GM19397 (cell line): ENCODE data around the gene TOPAZ1.

ENCODE experiments used
- ATAC-seq: cut with Tn5 transposase; IDR thresholded peaks from one replicate; pipeline ENCODE4 v1.9.1; 2021; ENCODE audit warnings: mild to moderate bottlenecking, moderate library complexity; ENCODE audit not compliant: unreplicated experiment

TOPAZ1 gene

DNA sequence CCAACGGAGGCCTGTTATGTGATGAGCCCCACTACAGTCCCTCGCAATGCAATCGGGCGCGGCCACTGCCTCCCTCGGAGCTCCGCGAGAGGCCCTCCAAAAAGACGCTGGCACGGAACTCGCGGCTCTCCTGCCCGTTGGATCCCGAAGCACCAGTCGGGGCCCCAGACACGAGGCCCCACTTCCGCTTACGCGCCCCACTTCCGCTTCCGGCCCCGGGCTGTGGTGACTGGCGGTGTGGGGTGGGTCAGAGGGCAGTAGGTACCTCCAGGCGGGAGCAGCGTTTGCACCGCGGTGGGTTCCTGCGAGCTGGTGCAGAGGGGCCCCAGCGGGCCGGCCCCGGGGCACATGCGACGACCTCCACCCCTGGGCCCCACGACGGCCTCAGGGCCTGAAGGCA is at the start of gene TOPAZ1:
Gene TOPAZ1 (plus strand): TSS at position 181 of the 400 bp plus-strand sequence. CDS start 168 bp downstream, at position 349.
- ATAC-seq: no peak

DNA sequence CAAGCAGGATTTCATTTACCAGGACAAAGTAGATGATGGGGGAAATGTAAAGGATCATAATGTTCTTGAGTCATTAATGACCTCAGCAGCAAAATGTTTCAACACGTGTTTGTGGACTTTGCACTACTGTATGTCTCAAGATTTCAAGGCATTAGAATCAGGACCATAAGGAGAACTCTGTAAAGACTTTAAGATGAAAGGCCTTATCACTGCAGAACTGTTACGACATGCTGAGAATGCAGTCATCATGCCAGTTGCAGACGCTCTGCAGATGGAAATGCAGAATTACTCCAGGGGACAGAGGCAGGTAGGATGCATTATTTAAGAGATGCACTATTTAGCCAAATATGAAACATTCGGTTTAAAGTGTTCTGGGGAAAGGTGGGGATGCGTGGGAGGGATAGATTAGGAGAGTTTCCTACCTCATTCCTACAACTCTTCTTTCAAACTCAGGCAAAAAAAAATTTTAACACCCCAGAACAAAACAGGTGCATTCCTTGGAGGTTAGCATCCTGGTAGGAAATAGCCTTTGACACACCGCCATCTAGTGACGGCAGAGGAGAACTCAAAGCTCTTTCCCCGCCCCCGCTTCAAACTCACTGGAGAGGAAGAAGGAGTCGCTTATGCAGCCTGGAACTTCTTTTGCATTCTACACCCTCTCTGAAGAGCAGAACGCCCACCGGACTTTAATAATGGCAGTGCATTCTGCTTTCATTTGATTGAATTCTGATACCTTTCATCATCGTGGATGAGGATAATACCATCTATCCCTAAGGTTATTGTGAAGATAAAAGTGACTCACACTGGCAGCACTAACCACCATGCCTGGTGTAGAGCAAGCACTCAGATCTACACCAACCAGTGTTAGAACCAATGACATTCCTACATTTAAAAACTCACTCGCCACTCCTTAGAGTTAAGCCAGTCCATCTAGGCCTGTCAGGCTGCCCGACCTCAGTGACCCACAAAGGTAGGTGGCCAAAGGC is 43.1 kb upstream of the TOPAZ1 start:
- no peak for ATAC-seq

DNA sequence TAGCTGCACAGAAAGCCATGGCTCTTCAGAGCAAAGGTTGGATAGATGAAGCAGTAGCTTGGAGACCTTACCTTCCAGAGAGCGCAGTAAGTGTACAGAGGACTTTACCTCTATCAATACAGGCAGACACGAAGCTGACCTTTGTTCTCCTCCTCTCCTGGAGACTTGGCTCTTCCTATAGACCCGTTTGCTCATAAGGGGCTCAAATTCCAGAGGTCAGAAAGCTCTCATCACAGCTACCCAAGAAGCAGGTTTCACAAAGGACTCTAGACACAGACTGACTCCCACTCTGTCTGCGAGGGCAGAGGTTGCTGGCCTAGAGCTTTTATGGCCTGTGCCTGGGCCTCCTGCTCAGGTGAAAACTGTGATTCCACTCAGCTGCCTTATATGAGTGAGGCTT is 35.4 kb upstream of the TOPAZ1 start:
- no peak for ATAC-seq

DNA sequence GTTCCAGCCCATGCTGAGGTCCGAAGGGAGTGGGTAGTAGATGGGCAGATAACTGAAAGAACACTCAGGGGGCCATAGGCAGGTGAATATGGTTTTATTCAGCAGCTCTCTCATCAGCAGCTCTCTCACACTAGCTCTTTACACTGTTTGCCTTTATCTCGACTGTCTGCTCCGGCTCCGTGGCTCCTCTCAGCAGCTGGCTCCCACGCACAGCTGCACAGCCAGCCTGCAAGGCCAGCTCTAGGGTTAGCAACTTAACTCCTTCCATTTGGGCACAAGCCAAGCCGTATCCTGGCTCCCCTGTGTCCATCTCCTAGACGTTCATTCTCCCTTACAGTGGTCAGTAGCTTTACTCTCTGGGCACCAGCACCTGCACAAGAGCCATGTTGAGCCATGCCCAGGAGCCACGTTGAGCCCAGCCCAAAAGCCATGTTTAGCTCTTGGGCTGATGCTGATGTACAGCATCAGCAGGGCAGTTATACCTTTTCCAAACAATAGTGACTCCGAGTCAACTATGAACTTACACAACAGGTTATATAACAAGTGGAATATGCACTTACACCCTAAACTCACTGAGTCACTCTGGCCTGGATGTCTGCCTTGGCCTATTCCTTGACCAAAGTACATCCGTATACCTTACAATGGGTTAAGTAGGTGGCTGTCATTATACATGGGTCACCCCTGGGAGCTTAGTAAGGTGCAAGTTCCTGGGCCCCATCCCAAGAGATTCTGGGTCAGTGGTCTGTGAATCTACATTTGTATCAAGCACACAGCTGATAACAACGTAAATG is 34.6 kb upstream of the TOPAZ1 start:
- ATAC-seq: no peak

DNA sequence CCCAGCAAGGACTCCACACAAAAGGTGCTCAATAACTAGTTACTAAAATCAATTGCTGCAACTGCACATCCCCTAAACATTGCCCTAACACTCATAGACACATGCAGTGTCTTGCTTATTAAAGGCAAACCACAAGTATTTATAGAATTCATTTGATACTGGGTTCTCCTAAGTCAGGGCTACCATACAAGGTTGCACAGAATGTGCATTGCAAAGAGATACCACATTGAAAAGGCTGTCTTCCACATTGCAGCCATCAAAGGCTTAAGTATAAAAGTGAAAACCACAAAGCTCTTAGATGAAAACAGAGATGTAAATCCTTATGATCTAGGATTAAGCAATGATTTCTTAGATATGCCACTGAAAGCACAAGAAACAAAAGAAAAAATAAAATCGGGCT is 33.6 kb upstream of the TOPAZ1 start:
- no peak for ATAC-seq

DNA sequence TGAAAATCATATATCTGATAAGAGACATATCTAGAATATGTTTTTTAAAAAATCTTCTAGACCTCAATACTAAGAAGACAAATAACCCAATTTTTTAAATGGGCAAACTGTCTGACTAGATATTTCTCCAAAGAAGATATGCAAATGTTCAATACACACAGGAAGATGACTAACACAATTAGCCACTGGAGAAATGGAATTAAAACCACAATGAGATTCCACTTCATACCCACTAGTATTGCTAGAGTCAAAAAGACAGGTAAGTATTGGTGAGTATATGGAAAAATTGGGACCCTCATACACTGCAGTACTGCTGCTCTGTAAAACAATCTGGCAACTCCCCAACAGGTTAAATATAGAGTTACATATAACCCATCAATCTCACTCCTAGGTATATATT is 33.1 kb upstream of the TOPAZ1 start:
- no peak for ATAC-seq

DNA sequence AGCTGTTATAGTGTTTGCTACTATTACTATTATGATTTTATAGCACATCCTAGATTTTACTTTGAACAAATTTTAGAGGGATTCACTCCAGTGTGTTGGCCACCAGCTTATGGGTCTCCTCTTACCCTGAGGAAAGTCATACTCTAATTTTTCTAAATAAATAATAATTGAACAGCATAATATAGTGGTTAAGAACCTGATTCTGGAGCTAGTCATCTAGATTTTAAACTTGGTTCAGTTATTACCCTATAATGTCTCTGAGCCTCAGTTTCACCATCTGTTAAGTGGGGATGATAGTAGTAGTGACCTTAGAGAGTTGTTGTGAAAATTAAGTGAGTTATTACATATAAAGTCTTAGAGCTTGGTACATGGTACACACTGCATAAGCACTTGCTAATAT is 30.7 kb upstream of the TOPAZ1 start:
- no peak for ATAC-seq

DNA sequence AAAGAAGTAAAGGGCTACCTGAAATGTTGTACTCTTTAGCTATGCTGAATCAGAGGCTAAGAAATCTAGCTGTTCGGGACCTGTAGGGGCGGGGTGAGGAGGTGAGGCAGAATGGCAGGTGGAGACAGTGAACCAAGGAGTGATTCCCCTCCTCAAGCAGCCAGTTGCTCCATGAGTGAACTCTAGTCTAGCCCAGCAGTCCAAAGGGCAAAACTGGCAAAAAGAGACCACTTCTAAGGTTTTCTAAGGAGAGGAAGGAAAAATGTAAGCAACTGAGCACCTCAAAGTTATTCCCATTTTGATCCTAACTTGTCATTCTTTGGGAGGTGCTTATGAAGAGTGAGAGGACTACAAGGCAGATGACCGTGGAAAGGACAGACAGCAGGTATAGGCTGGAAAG is 19.3 kb upstream of the TOPAZ1 start:
- no peak for ATAC-seq

DNA sequence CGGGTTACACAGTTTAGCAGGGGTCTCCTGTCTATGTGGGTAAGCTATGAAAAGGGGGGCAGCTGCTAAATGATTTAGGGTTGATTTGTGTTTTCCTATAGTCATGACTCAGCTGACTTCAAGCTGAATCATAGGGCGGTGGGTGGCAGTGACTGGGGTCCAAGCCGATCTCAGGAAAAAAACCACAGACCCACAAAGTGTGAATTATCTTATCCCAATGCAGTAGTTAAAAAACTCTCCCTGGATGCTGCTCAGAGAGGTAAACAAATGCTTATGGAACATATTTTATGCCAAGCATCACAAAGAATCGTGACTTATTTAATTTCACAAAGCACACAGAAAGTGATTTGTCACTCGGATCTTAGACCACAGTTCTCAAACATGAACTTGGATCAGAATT is 18.4 kb upstream of the TOPAZ1 start:
- no peak for ATAC-seq

DNA sequence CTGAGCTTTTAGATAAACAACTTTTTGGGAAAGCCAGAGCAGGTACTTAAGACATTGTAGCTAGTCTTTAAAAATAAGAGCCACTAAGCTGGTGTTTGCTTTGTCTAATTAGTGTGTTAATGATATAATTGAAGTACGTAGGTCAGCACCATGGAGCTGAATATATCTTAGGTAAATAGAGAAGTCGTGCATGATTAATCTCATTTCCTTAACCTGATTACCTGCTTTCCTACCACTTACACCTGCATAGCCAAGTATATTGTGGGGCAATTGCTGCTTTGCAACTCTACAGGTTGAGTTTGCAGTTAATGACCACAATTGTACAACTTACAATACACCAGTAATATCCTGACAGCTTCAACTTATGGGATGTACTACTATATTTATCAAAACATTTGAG is 17.6 kb upstream of the TOPAZ1 start:
- ATAC-seq: no peak

DNA sequence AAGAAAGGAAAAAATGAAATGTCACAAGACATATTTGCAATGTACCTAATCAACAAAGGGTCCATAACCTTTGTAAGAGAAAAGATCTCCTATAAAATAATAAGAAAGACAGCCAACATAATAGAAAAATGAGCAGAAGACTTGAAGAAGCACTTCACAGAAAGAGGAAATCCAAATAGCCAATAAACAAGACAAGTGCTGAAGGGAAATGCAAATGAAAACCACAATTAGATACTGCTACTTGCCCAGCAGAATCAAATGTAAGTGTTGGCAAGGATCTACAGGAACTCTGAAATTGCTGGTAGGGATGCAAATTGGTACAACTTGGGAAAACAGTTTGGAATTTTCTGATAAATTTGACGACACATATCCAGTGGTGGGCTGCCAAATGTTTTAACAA is 15.1 kb upstream of the TOPAZ1 start:
- ATAC-seq: no peak

DNA sequence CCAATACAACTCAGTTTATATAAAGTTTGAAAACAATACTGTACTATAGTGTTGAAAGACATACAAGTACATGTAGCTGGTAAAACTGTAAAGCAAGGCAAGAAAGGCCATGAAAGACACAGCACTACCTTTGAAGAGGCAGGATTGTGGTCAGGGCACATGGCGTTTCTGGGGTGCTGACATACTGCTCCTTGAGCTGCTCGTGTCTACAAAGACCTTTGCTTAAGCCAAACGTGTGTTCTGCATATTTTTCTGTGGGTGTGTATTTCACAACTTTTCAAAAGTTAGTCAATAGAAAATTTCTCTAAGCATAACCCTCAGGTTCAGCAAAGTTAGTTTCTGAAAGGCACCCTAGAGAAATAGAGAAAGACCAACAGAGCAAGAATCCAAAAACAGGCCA is 14.1 kb upstream of the TOPAZ1 start:
- ATAC-seq: no peak

DNA sequence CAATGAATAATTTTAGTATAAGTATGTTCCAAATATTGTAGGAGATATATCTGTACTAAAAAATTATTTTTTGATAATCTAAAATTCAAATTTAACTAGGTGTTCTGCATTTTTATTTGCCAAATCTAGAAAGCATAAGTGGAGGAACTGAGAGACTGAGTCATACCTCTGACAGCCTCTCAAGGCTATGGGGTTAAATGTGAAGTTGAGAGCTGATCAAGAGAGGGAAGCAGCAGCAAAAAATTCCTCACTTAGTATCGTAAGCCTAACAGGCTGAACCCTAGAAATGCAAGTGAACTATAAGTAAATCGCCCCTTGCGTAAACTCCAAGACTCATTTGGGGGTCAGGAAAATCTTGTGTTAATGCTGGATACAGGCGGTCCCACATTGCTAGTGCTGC is 12.8 kb upstream of the TOPAZ1 start:
- no peak for ATAC-seq

DNA sequence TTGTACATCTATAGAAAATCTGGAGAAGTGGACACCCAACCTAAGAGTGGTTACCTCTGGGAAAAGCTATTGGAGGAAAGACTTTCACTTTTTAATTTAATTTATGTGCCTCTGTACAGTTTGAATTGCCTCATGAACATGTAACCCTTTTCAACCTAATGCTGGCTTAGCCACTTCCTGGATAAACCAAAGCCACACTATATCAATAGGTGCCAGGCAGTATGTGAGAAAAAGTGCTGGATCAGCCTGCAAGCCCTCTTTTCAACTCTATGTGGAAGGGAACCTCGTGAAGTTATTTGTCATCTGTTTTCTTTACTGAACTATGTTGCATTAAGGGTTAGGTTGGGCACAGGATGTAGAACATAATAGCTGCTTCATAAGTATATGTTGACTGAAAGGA is 9.3 kb upstream of the TOPAZ1 start:
- ATAC-seq: no peak

DNA sequence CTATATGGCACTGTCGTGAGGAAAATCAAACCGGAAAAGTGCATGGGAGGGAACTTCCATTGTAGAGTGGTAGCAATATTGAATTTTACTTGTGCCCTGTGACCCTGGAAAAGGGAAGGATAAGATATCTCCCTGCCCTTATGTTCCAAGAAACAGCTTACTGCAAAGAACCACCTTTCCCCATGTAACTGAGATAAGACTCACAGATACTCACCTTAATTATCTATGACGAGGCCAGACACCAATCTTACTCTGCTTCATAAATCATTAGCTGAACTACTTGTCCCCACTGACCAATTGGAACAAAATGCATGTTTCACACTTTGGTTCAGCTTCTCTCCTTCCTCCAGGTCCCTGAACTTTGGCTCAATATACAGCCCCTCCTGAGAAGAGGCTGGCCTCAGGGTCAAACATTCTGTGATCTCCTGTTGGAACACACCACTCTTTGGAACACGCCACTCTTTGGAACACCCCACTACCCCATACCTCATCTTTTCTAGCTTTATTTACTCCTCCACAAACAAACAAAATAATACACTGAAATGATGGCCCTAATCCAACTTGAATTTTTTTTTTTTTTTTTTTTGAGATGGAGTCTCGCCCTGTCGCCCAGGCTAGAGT is 6.9 kb upstream of the TOPAZ1 start:
- no peak for ATAC-seq

DNA sequence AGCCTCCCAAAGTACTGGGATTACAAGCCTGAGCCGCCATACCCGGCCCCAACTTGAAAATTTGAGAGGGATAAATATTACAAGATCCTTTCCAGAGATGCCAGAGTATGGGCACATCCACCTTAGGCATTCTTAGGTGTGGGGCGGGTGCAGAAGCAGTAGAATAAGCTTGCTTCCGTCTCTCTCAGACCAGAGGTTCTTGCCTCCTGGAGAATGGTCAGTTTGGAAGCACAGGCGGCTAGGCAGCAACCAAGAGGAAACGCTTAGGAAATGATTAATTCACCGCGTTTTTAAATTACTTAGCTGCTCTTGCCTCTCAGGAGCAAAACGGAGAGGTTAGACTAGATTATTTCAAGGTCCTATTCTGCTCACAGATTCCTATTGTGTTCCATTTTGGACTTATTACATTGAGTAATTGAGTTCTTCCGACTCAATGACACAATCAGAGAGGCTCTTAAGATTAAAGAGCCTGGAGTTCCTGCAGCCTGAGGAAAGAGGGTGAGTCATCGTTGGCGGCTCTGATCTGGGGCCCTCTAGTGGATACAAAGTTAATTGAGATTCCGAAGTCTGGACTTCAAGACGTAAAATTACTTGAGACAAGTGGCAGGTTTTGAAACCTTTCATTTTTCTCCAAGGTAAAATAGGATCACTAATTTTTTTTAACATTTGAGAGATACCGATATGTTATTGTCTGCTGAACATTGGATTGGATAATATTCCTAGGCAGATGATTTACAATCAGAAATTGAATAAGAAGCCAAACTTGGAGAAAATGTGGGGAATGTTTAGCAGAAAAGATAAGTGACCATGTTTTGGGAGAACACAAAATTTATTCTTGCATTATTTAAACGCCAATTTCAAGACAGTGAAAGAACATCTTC is 5.8 kb upstream of the TOPAZ1 start:
- ATAC-seq: no peak

DNA sequence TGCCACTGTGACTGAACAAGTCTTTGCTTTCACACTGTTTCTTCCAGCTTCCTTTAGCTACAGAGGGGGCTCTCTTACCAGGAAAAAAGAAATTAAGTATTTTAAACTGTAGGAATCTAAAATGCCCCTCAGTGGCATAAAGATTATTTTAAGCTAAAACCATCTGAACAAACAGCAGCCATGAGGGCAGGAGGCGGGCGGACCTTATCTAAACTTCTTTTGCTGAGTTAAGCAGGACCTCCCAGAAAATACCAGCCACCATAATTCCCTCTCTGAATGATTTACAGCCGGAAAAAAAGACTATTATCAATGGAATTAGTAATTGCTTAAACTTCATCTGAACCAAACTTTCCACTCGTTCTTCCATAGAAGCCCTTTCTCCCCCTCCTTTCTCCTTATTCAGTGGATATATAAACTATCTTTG is 5.2 kb upstream of the TOPAZ1 start:
- ATAC-seq: no peak

DNA sequence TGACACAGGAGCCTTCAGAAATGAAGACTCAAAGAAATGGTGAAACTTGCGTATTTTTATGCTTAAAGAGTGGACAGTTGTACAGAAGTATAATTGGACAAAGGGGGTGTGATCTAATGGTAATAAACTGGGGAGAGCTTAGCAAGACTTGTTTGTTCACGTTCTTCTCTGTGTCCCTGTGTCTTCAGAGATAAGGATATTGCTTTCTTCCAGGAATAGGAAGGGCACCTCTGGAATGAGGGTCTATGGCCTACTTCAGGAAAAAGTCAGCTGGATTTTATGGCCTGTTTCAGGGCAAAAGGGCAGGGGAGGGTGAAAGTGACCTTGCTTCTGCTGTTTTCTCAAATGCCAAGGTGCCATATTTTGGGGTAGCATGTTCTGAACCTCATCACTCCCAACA is 4.5 kb upstream of the TOPAZ1 start:
- ATAC-seq: no peak

DNA sequence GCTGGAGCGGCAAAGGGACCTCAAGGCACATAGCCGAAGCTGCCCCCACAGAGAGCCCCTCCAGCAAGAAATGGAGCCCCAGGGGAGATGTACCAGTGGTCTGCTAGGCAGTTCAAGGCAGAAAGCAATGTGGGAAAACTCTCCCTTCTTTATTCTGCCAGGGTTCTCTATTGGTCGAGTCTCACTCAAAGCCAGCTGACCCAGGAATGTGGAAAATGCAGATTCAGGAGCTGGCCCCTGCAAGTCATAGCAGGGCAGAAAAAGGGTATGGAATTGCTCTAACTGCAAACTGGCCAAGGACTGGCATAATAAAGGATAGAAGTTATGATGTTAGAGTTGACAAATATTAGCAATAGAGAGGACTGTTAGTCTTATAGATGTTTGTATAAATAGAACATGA is 4.0 kb upstream of the TOPAZ1 start:
- no peak for ATAC-seq

DNA sequence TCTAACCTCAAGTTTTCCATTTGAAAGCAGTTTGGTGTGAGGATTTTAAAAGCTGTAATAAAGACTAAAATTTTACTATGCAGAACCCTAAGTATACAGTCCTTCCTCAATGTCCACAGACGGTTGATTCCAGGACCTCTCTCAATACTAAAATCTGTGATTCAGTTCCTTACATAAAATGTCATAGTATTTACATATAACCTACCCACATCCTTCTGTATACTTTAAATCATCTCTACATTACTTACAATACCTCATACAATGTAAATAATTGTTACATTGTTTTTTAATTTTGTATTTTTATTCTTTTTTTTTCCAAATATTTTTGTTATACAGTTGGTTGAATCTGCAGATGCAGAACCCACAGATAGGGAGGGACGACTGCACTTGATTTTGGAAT is 2.8 kb upstream of the TOPAZ1 start:
- ATAC-seq: no peak

DNA sequence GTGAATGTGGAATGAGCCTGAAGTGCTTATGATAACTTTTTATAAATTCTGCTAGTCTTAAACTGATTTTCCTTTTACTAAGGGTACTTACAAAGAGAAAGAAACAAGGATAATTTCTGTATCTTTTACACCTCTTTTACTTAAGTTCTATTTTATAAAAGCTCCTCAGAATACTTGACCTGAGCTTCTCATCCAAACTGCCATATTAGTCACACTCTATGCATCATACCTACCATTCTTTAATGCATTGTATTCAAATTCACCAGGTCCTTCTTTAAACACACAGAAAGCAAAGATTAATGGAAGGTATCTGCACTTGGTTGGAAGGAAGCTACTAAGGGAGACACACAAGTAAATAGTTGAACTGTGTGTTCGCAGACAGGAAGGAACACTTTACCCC is 1.6 kb upstream of the TOPAZ1 start:
- no peak for ATAC-seq
